Left lobe of liver (tissue), 2 donors: ENCODE data around the gene GPR108. TPM values are rescaled to one million over a fixed set of nuclear protein-coding genes. Genes with fewer than 3 reads are reported as not detected.
"Not testable (repeated sequence)": the region's sequence is repeated elsewhere in the genome, so short reads cannot be mapped to it uniquely, and the experiment has no call there.

Experiments used
- ATAC-seq: fragments of 200-7000 bp; cut with Tn5 transposase; one replicate; pipeline ENCODE4 v1.9.1; 2020; ENCODE audit warnings: mild to moderate bottlenecking, moderate library complexity
- DNase-seq: peaks from one replicate; pipeline ENCODE4 v3.0.0-alpha.2; 2020; ENCODE audit warnings: low spot score
- total RNA-seq: library from RNA; stranded (reverse); gene quantifications from one replicate; pipeline ENCODE4 v1.2.1, GENCODE V29; 2021
- donor health status: DM: no; HTN: no; CAD: no; lungs with moderate emphysema.
- donor health status: DM: no; HTN: yes; CAD: no.

The GPR108 gene
- total RNA-seq, result 28.8 TPM

GRCh38 chr19:6737284-6737872, at the start of gene GPR108:
TSS of gene GPR108 (minus strand) at chr19:6737580. CDS start at chr19:6737576, 4 bp downstream.
- peak; percentile 71 for ATAC-seq
- peak; percentile 100 for DNase-seq

- DNase-seq (no peak), ATAC-seq (no peak)
These were observed 41.8 kb upstream of the GPR108 start for GRCh38 chr19:6779206-6779605.

- ATAC-seq (no peak), DNase-seq (no peak)
These were observed 41.0 kb upstream of the GPR108 start for GRCh38 chr19:6778386-6778785.

- ATAC-seq (no peak), DNase-seq (no peak)
These were observed 40.1 kb upstream of the GPR108 start for GRCh38 chr19:6777434-6777833.

- no peak for DNase-seq
- ATAC-seq, result no peak
These were observed 39.6 kb upstream of the GPR108 start for GRCh38 chr19:6776999-6777398.

- DNase-seq, ATAC-seq: not testable (repeated sequence)
These were observed 38.7 kb upstream of the GPR108 start for GRCh38 chr19:6776045-6776444.

GRCh38 chr19:6774821-6775707, 37.7 kb upstream of the GPR108 start:
- ATAC-seq, result no peak

GRCh38 chr19:6773323-6773931, 36.0 kb upstream of the GPR108 start:
- no peak for DNase-seq
- ATAC-seq, result peak; percentile 51

More at GRCh38 chr19:6774821-6775707, 37.7 kb upstream of the GPR108 start:
- no peak for DNase-seq

- no peak for ATAC-seq
- no peak for DNase-seq
These were observed 35.5 kb upstream of the GPR108 start for GRCh38 chr19:6772866-6773322.

- ATAC-seq (peak; percentile 54), DNase-seq (no peak)
These were observed 34.9 kb upstream of the GPR108 start, which contains the start of gene VAV1 for GRCh38 chr19:6772028-6772865. TSS of gene VAV1 (plus strand) at chr19:6772708. CDS start at chr19:6772808, 100 bp downstream.

GRCh38 chr19:6771648-6772027, 34.3 kb upstream of the GPR108 start:
- ATAC-seq, result not testable (repeated sequence)

GRCh38 chr19:6769006-6769619, 31.7 kb upstream of the GPR108 start:
- no peak for DNase-seq

More at GRCh38 chr19:6771648-6772027, 34.3 kb upstream of the GPR108 start:
- not testable (repeated sequence) for DNase-seq

GRCh38 chr19:6768236-6768785, 30.9 kb upstream of the GPR108 start:
- ATAC-seq (no peak), DNase-seq (no peak)

More at GRCh38 chr19:6769006-6769619, 31.7 kb upstream of the GPR108 start:
- no peak for ATAC-seq

- DNase-seq (peak; percentile 85), ATAC-seq (peak; percentile 90)
These were observed 30.2 kb upstream of the GPR108 start, which contains the start of gene SH2D3A for GRCh38 chr19:6767357-6768235. TSS of gene SH2D3A (minus strand) at chr19:6767435. CDS start at chr19:6763748, 3,687 bp downstream.

GRCh38 chr19:6767081-6767356, 29.6 kb upstream of the GPR108 start:
- ATAC-seq, result peak; percentile 40
- DNase-seq, result no peak

GRCh38 chr19:6766357-6767080, 29.1 kb upstream of the GPR108 start:
- no peak for ATAC-seq
- DNase-seq, result no peak

GRCh38 chr19:6765738-6766356, 28.5 kb upstream of the GPR108 start:
- peak; percentile 16 for ATAC-seq
- DNase-seq, result peak; percentile 57
